GM12801 (cell line): ENCODE data around the gene SAE1.

ENCODE experiments used
- TF ChIP-seq, protein P1 (sequence below): IDR thresholded peaks from one replicate; pipeline ENCODE4 v1.5.1; 2011; ENCODE audit warnings: control low read depth; ENCODE audit not compliant: insufficient read length; ENCODE audit errors: extremely low read depth

The SAE1 gene

GRCh38 chr19:47107953-47108746, 22.5 kb upstream of the SAE1 start:
- TF ChIP-seq, protein P1, sequence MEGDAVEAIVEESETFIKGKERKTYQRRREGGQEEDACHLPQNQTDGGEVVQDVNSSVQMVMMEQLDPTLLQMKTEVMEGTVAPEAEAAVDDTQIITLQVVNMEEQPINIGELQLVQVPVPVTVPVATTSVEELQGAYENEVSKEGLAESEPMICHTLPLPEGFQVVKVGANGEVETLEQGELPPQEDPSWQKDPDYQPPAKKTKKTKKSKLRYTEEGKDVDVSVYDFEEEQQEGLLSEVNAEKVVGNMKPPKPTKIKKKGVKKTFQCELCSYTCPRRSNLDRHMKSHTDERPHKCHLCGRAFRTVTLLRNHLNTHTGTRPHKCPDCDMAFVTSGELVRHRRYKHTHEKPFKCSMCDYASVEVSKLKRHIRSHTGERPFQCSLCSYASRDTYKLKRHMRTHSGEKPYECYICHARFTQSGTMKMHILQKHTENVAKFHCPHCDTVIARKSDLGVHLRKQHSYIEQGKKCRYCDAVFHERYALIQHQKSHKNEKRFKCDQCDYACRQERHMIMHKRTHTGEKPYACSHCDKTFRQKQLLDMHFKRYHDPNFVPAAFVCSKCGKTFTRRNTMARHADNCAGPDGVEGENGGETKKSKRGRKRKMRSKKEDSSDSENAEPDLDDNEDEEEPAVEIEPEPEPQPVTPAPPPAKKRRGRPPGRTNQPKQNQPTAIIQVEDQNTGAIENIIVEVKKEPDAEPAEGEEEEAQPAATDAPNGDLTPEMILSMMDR: no peak

GRCh38 chr19:47109177-47109540, 21.5 kb upstream of the SAE1 start:
- TF ChIP-seq, protein P1: no peak

GRCh38 chr19:47109541-47110375, 20.9 kb upstream of the SAE1 start:
- TF ChIP-seq, protein P1: no peak

DNA sequence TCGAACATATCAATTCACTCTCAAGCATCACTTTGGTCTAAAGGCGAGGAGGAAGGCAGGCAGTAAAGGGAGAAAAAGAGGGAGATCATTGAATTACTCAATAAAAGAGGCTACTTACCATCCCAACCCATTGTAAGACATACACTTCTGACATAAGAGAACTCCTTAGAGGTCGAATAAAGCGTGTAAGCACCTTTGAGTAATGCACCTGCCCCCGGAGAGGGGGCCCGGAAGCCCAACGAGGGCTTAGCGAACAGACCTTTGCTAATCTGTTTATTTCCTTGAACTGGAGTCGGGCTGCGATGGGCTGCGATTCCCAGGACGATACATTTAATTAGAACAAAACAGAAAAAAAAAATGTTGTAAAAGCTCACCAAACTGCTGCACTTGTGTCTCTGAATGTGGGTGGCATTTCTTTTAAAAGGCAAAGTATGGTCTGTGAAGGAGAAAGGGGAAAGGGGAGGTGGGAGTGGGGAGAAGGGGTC, 20.1 kb upstream of the SAE1 start:
- TF ChIP-seq, protein P1: no peak

DNA sequence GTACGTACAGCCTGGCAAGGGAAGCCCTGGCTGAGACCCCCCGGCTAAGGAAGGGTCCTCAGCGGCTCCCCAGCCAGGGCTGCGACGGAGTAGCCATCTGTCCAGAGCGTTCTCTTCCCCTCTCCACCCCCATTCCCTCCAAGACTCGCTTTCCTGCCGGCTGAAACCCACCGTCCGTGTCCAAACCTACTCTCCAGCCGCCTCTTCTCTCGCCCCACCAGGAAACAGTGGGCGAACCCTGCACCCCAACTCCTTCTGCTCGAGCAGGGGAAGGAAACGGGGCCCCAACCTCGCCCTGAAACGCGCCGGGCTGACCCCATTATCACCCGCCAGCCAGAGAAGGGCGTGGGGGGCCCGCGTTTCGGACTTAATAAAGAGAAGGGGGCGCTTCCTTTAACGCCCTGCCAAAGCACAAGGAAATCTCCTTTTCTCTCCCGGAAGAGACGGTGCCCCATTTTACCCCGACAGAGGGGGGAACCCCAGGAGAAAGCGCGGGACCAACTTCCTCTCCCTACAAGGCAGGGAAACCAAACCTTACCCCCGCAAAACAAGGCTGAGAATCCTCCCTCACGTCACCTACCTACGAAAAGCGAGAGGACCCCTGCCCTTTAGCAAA, 19.5 kb upstream of the SAE1 start:
- TF ChIP-seq, protein P1: no peak

DNA sequence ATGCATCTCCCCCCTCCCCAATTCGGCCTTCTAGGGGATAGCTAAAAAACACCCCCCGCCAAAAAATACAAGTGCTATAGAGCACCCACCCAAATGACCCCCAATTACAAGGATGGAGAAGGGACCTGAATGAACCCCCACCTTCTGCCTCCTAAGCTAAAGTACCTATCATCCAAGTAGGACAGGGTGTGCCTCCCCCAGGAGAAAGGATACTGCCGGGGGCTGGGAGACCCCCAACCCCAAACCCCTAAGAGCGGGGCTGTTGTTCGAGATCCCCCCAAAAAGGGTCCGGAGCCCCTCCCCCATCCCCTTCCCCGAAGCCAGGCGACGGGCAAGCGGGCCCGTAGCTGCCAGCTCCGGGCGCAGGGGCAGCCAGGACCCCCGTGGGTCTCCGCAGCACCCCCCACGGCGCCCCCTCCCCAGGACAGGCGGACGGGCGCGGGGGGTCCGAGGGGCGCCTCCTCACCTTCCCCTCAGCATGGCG, 18.9 kb upstream of the SAE1 start:
- TF ChIP-seq, protein P1: no peak

- TF ChIP-seq, protein P1: no peak
These were observed 18.3 kb upstream of the SAE1 start for GRCh38 chr19:47112166-47112996.
